GM21423 (cell line): ENCODE data around the gene TRIM9.

ENCODE experiments used
- ATAC-seq: cut with Tn5 transposase; IDR thresholded peaks from one replicate; pipeline ENCODE4 v1.9.1; 2021; ENCODE audit warnings: mild to moderate bottlenecking, moderate library complexity; ENCODE audit not compliant: unreplicated experiment

Gene TRIM9

GRCh38 chr14:51094901-51095853 lies at the start of gene TRIM9:
TRIM9 (minus strand) TSS chr14:51095105; CDS start chr14:51094939, 166 bp downstream.
- peak; percentile 97 for ATAC-seq

GRCh38 chr14:51140856-51141255 lies 46.0 kb upstream of the TRIM9 start:
- ATAC-seq, result no peak

DNA sequence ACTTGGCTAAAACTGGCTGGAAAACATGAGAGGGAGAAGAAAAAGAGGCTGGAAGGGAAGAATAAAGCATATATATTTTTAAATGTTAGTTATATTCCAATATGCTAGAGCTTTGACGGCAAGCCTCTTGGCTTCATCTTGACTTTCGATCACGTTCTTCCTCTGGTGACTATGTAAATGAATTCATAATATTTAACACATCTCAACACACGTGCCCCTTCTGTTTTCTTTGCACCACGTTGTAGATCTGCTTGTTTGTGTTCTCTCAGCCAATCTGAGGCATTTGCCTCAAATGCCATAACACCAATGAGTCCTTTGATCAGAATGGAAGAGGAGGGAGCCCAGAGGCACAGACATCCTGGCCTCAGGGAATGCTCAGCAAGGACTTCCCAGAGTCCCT lies 45.4 kb upstream of the TRIM9 start:
- ATAC-seq, result no peak

GRCh38 chr14:51139121-51139681 lies 44.3 kb upstream of the TRIM9 start:
- ATAC-seq, result no peak

DNA sequence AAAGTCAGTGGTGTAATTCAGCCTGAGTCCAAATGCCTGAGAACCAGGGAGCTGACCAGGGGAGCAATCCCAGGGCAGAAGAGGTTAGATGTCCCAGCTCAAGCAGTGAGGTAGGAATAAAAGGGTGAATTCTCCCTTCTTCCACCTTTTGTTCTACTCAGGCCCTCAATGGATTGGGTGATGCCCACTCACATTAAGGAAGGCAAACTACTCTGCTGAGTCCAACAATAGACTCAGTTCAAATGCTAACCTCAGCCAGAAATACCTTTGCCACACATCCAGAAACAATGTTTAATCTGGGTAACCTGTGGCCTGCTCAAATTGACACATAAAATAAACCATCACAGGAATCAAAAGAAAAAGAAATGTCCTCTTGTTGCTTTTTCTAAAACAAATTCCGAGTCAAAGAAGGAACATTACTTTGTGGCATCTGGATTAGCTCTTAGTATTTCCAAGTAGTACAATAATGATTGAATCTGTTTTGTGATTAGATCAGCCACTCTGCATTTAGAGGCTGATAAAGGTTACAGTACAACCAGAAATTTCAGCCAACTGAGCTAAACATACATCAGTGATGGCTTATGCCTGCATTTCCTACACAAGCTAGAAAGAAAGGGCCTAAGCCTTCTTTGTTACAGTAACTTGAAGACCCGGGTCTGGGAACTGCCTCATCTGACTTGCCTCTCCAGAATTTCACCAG lies 43.6 kb upstream of the TRIM9 start:
- ATAC-seq, result no peak

DNA sequence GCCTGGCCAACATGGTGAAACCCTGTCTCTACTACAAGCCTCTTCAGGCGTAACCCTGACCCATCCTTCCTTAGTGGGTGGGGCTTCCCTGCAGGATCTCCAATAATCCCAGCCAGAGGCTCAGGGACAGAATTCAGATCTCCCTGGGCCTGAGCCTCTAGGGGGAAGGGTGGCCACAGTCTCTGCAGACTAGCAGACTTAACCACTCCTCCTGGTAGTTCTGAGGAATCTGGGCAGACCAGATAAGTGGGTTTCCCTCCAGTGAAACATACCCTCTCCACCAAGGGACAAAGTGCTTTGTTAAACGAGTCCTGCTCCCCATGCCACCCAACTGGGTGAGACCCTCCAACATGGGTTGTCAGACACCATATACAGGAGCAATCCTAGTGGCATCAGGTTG lies 36.6 kb upstream of the TRIM9 start:
- ATAC-seq, result no peak

DNA sequence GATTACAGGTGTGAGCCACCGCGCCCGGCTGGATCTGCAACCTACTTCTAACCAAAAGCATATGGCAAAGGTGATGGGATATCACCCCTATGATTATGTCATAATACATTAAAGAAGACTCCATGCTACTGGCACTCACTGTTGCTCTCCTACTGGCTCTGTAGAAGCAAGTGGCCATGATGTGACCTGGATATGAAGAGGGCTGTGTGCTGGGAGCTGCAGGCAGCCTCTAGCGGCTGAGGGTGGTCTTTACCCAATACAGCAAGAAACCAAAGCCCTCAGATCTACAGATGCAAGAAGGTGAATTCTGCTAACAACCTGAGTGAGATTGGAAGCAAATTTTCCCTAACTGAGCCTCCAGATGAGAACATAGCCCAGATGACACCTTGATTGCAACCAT lies 34.2 kb upstream of the TRIM9 start:
- no peak for ATAC-seq

DNA sequence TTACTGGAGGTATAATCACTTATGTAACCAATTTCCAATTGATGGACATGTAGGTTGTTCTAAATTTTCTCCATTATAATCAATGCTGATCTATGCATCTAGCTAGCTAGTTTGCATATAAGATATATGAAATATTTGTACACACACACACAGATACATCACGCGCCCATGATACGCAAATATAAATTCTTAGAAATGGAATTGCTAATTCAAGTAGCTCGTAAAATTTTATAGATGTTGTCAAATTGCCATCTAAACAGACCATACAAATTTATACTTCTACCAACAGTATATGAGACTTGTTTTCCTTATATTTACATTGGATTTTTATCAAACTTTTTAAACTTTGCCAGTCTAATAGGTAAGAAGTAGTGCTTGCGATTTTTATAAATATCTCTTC lies 29.1 kb upstream of the TRIM9 start:
- no peak for ATAC-seq

DNA sequence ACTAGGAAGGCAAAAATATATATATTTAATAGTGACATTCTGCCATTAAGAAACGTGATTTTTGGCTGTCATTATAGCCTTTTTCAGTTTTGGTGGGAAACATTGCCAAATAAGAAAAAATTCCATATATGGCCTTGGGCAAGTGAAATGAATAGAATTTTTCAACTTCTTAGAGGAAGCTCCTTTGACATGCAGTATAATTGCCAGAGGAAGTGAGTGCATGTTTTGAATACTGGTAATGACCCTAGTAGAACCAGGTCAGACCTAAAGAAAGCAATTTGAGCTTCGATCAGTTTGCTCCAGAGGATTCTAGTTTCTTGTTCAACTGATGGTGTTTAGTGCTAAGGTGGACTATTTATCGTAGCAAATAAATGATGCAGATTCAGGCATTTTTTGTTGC lies 26.2 kb upstream of the TRIM9 start:
- no peak for ATAC-seq

GRCh38 chr14:51119411-51120051 lies 24.6 kb upstream of the TRIM9 start:
- no peak for ATAC-seq

DNA sequence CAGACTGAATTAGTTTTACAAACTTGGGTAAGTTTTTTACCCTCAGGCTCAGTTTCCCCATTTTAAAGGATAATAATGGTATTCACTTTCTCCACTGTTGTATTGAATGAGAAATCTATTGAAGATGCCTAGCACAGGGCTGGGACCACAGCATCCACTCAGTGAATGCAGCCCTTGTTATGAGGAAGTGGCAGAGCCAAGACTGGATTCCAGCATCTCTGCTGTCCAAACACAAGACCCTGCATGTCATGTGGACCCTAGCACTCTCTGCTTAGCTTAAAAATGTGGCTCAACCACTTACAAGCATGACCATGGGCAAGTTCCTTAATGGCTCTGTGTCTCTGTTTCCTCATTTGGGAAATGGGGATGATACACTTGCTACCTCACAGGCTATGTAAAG lies 24.1 kb upstream of the TRIM9 start:
- ATAC-seq, result no peak

DNA sequence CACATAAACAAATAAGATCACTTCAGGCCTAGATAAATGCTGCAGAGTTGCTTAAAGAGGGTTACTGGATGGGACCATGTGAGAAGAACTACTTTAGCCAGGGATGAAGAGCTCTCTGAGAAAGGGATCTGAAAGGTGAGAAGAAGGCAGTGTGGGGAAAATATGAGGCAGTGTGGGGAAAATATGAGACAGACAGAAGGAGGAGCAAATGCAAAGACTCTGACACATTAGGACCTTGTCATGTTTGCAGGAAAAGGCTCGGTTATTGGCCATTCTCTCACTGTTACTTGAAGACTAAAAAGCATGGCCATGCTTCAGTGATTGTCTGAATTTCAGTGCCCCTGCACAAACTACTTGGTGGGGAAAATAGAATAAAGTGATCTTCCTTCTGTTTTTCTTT lies 22.7 kb upstream of the TRIM9 start:
- ATAC-seq, result no peak

DNA sequence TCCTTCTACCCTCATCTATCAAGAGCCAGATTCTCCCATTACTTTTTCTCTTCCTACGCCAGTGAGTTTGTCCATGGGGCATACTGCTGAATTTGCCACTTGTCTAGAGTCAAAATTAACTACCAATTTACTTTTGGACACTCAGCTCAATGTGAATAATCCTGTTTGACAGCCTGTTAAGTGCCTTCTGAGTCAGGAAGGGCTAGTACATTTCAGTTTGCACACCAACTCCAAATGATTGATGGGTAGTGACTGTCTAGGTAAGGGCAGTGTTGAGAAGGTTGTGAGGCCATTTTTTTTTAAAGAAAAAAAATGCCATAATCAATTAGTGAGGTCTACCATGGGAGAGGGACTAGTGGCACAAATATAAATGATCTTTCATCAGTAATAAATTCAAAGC lies 21.8 kb upstream of the TRIM9 start:
- no peak for ATAC-seq

DNA sequence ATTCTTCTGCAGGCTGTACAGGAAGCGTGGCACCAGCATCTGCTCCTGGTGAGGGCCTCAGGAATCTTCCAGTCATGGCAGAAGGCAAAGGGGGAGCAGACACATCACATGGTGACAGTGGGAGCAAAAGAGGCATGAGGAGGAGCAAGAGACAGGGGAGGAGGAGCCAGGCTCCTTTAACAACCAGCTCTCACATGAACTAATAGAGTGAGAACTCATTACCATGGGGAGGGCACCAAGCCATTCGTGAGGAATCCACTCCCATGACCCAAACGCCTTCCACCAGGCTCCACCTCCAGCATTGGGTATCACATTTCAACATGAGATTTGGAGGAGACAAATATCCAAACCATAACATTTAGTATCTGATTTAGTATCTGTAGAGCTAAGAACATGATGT lies 14.7 kb upstream of the TRIM9 start:
- ATAC-seq, result no peak

DNA sequence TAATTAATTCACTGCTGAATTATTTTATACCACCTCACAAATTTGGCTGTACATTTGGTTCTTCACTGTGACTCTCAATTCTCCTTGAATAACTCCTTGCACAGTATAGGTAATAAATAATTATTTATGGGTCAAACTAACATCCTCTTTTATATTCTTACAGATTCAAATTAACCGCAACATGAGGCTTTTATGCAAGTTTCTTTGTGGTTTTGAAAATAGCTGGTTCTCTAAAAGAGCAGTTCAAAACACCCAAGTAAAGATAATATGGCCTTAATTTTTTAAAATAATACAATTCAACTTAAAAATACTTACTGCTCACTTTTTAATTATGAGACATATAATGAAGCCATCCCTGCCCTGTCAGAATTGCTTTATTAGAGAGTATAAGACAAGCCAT lies 12.9 kb upstream of the TRIM9 start:
- no peak for ATAC-seq

DNA sequence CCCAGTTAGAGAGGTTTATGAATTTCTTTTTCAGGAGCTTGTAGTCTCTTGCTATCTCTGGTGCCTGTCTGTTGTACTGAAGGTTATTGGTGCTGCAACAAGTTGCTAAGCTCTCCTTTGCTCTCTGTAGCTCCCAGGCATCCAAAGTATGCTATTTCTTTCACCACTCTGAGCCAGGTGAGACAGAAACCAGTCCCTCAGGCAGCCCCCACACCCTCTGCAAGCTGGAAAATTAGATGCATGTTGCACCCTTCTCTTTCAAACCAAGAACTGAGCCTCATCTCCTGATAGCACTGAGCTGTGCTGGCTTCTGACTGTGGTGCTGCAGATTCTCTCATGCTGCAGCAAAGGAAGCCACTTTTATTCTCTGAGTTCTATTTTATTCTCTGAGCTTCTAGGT lies 9.6 kb upstream of the TRIM9 start:
- no peak for ATAC-seq

DNA sequence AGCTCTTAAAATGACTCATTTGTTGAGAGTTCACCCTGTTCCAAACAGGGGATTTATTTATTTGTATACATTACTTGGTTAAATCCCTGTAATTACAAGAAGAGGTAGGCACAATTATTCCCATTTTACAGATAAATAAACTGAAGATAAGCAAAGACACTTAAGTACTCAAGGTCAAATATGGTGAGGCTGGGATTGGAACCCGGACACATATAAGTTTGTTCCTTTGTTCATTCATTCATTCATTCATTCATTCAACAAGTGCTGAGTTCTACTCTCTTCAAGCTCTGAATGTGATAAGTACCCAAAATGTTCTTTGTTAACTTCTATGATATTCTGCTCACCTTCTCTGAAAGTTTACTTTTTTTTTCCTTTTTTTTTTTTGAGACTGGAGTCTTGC lies 2.4 kb upstream of the TRIM9 start:
- ATAC-seq, result no peak

DNA sequence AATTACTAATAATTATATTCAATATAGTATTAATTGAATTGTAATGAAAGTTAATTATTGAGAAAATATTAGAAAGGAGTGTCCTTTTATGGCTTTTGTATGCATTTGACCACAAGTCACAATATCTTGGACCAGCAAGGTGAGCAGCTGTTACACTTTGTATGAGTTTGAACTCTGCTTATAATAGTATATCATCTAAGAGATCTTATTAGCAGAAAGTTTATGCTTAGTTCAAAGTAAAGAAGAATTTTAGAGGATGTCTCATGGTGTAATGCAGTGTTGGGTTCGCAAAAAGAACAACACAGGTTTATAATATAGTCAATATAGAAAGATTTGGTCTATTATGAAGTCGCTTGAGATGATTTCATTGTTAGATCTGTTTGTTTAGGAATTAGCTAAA lies 2.0 kb upstream of the TRIM9 start:
- ATAC-seq, result no peak

- ATAC-seq, result no peak
These were observed 1.2 kb upstream of the TRIM9 start for GRCh38 chr14:51095854-51096823.

DNA sequence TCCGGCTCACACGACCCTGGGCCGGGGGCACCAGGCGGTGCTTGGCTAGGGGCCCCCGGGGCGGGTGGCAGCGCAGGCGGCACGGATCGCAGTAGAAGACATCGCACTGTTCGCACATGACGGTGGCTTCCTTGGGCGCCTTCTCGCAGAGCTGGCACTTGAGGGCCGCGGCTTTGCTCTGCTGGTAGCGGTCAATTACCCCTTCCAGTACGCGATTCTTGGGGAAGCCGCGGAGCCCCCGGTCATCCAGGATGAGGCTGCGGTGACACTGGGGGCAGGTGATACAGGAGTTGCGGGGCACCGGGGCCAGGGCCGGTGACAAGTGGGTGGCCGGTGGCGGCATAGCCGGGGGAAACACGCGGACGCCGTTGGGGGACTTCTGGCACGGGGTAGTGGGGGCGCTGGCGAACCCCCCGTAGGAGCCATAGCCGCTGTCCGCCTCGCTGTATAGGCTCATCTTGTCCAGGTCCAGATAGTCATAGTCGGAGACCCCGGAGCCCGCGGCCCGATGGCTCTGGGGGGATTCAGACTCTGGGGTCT lies 553 bp downstream of the TRIM9 start:
- ATAC-seq, result no peak
